Gastroesophageal sphincter (tissue), 4 donors: ENCODE data around the gene CCT2. TPM values are rescaled to one million over a fixed set of nuclear protein-coding genes. Genes with fewer than 3 reads are reported as not detected.

Experiments
- ATAC-seq: fragments of 150-250 bp; one replicate; pipeline ENCODE4 v1.9.1; 2016; ENCODE audit warnings: mild to moderate bottlenecking, moderate library complexity
- H3K27ac ChIP-seq, 4 donors: fragments of 200-600 bp; sonication (generic) in 3 of 4; 1 replicate in 3 of 4; 2 replicates in 1 of 4; pipeline ENCODE4 v1.5.1; 2016 to 2019
- H3K27me3 ChIP-seq: fragments of 200-600 bp; sonication (generic); one replicate; pipeline ENCODE4 v1.5.1; 2019
- H3K36me3 ChIP-seq, 2 donors: fragments of 200-600 bp; sonication (generic); one replicate each; pipeline ENCODE4 v1.5.1; 2019; ENCODE audit warnings: control low read depth in 1 of 2
- H3K4me1 ChIP-seq, 3 donors: fragments of 200-600 bp; sonication (generic); 1 replicate in 2 of 3; 2 replicates in 1 of 3; pipeline ENCODE4 v1.5.1; 2016 to 2019; ENCODE audit warnings: control low read depth in 2 of 3
- H3K4me3 ChIP-seq, 2 donors: fragments of 200-600 bp; sonication (generic); one replicate each; pipeline ENCODE4 v1.5.1; 2019; ENCODE audit warnings: mild to moderate bottlenecking in 1 of 2, moderate library complexity in 1 of 2
- H3K9me3 ChIP-seq, 3 donors: fragments of 200-600 bp; sonication (generic); one replicate each; pipeline ENCODE4 v1.5.1; 2017 to 2019; ENCODE audit warnings: control low read depth in 2 of 3
- EP300 ChIP-seq: sonication (generic); formaldehyde crosslinking; IDR thresholded peaks from one replicate; pipeline ENCODE4 v1.6.1; 2017; ENCODE audit warnings: antibody characterized with exemption, mild to moderate bottlenecking
- POLR2A ChIP-seq, 2 donors: fragments of 450-650 bp; IDR thresholded peaks; one replicate each; pipeline ENCODE4 v1.6.1; 2017; ENCODE audit warnings: antibody characterized with exemption in 2 of 2, mild to moderate bottlenecking in 2 of 2, moderate library complexity in 1 of 2
- POLR2AphosphoS5 ChIP-seq: sonication (generic); formaldehyde crosslinking; IDR thresholded peaks from one replicate; pipeline ENCODE4 v1.6.1; 2017; ENCODE audit warnings: antibody characterized with exemption
- WGBS, 2 donors: methylation state at CpG; one replicate each; pipeline ENCODE4 v1.1.5; 2018; ENCODE audit warnings: low coverage in 1 of 2; 5-methylcytosine and 5-hydroxymethylcytosine counted together
- total RNA-seq, 4 donors: library from RNA; depleted of rRNA; stranded (reverse); fragments of >200 nt; gene quantifications; one replicate each; pipeline ENCODE4 v1.1.0, GENCODE V29; 2016
- TF ChIP-seq, protein P1 (sequence below), 4 experiments: fragments of 200-600 bp in 2 of 4; fragments of 450-650 bp in 2 of 4; sonication (generic) in 1 of 4; IDR thresholded peaks; one replicate each; pipeline ENCODE4 v1.5.1; 2017 to 2019; ENCODE audit warnings: antibody characterized with exemption in 4 of 4, mild to moderate bottlenecking in 2 of 4, moderate library complexity in 2 of 4

The CCT2 gene
- total RNA-seq, 4 donors from 2014 or later = 95.4 to 125 (median 110) TPM

DNA sequence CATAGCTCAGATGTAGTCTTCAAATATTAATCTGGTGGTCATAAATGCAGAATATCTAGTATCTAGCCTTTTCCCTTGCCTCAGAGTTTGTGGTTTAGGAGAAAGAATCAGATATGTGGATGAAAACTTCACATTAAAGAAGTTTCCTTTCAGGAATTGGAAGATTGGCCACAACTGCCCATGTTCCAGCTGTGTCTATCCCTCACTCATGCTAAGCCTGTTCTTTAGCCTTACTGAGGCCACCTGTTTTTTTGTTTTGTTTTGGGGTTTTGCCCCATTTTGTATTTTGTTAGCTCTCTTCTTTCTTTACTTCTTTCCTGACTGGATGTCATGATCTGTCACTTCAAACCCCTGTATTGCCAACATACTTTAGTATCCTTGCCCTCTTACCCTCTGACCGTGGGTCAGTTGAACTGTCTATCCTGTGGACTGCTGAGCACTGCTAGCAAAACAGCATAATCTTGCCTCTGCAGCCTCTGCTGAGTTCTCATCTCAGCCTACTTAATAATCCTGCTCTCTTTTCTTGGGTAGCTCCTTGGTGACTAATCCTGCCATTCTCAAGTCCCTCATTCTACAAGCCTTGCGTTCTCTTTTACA is 22.0 kb upstream of the CCT2 start:
- Histone ChIP-seq H3K27ac (no peak overlapping the region), H3K27me3 (no peaks in the 10 kb centered on the region), H3K4me3 (no peak overlapping the region), H3K36me3 (peaks cover 0 to 29% of the 10 kb centered on the region in 2 donors), H3K4me1 (peaks cover 0 to 10% (median 0%) of the 10 kb centered on the region in 3 donors), H3K9me3 (no peaks in the 10 kb centered on the region)
- 90 to 100% methylated on average over 2 of the region's 2 CpGs for WGBS, 2 donors
- TF ChIP-seq EP300 = no peak
- TF ChIP-seq, protein P1, sequence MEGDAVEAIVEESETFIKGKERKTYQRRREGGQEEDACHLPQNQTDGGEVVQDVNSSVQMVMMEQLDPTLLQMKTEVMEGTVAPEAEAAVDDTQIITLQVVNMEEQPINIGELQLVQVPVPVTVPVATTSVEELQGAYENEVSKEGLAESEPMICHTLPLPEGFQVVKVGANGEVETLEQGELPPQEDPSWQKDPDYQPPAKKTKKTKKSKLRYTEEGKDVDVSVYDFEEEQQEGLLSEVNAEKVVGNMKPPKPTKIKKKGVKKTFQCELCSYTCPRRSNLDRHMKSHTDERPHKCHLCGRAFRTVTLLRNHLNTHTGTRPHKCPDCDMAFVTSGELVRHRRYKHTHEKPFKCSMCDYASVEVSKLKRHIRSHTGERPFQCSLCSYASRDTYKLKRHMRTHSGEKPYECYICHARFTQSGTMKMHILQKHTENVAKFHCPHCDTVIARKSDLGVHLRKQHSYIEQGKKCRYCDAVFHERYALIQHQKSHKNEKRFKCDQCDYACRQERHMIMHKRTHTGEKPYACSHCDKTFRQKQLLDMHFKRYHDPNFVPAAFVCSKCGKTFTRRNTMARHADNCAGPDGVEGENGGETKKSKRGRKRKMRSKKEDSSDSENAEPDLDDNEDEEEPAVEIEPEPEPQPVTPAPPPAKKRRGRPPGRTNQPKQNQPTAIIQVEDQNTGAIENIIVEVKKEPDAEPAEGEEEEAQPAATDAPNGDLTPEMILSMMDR (IDR thresholded peaks at IDR 0.05) = no peak
- TF ChIP-seq POLR2A (IDR thresholded peaks at IDR 0.05) = no peak
- no peak for TF ChIP-seq POLR2AphosphoS5
- no peak for ATAC-seq

DNA sequence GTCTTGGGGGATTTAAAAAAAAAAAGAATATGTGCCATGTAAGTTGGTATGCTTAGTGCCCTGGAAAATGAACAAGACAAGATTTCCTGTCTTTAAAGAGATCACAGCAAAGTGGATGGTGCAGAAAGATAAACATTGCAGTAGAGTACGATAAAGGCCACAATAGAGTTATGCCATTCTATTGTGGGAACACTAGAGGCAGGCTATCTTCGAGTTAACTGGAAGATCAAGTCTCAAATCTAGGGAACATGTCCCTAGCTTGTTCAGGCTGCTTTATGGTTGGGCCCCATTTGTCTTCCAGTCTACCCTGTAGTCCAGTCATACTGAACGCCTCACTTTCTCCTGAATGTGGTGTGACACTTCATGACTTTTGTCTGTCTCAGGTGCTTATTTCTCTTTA is 18.7 kb upstream of the CCT2 start:
- Histone ChIP-seq H3K4me3 (no peak overlapping the region), H3K27ac (no peak overlapping the region), H3K36me3 (peaks cover 0 to 44% of the 10 kb centered on the region in 2 donors), H3K27me3 (no peaks in the 10 kb centered on the region), H3K9me3 (no peaks in the 10 kb centered on the region), H3K4me1 (peaks cover 0 to 15% (median 0%) of the 10 kb centered on the region in 3 donors)
- 71 to 75% methylated on average over 3 of the region's 3 CpGs for WGBS, 2 donors
- no peak for ATAC-seq
- TF ChIP-seq EP300 (no peak), POLR2AphosphoS5 (no peak), POLR2A (IDR thresholded peaks at IDR 0.05) (no peak)
- TF ChIP-seq, protein P1 (IDR thresholded peaks at IDR 0.05) = no peak

DNA sequence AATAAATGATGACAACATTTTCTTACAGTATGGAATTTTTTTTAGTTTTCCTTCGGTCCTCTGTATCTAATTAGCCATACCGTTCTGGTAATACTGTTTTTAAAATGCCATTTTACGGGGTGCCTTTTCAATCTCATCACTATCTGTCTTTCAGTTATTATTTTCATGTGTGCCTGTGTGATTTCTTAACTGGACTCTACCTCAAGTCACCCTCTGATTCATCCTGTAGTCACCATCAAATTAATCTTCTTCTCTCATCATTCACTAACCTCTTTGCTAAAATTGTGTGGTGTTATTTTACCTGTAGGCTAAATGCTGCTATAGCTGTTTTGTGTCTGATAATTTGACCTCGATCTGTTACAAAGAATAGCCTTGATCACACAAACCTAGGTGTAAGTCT is 16.0 kb upstream of the CCT2 start:
- TF ChIP-seq POLR2A (IDR thresholded peaks at IDR 0.05) (no peak), EP300 (no peak), POLR2AphosphoS5 (no peak)
- TF ChIP-seq, protein P1 (IDR thresholded peaks at IDR 0.05) = no peak
- Histone ChIP-seq H3K9me3 (no peaks in the 10 kb centered on the region), H3K4me3 (no peak overlapping the region), H3K27me3 (no peaks in the 10 kb centered on the region), H3K27ac (no peak overlapping the region), H3K36me3 (peaks cover 0 to 52% of the 10 kb centered on the region in 2 donors), H3K4me1 (peaks cover 0 to 10% (median 0%) of the 10 kb centered on the region in 3 donors)
- WGBS, 2 donors = 57 to 65% methylated on average over 4 of the region's 4 CpGs
- ATAC-seq = no peak

DNA sequence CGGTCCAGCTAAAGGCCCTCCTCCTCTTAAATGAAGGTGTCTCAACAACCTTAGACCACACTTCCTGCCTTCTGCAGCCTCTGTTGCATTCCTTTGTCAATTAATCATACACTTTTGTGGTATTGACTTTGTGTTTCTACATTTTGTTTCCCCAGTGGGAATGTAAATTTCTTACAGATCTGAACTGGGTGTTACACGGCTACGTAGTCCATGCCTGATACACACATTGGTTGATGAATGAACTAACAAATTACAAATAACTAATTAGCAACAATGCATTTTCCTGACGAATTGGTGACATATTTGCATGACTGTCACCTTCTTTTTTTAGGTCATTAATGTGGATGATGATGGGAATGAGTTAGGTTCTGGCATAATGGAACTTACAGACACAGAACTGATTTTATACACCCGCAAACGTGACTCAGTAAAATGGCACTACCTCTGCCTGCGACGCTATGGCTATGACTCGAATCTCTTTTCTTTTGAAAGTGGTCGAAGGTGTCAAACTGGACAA is 15.2 kb upstream of the CCT2 start:
- WGBS, 2 donors = 86 to 87% methylated on average over 10 of the region's 10 CpGs
- Histone ChIP-seq H3K27me3 (no peaks in the 10 kb centered on the region), H3K27ac (no peak overlapping the region), H3K9me3 (no peaks in the 10 kb centered on the region), H3K4me1 (peaks cover 0 to 10% (median 0%) of the 10 kb centered on the region in 3 donors), H3K36me3 (peaks cover 0 to 58% of the 10 kb centered on the region in 2 donors), H3K4me3 (no peak overlapping the region)
- no peak for ATAC-seq
- TF ChIP-seq EP300 = no peak
- TF ChIP-seq POLR2AphosphoS5 = no peak
- TF ChIP-seq, protein P1 (IDR thresholded peaks at IDR 0.05) = no peak
- TF ChIP-seq POLR2A (IDR thresholded peaks at IDR 0.05) = no peak
